ENCODE results near the gene SLC46A1.

The SLC46A1 gene

DNA sequence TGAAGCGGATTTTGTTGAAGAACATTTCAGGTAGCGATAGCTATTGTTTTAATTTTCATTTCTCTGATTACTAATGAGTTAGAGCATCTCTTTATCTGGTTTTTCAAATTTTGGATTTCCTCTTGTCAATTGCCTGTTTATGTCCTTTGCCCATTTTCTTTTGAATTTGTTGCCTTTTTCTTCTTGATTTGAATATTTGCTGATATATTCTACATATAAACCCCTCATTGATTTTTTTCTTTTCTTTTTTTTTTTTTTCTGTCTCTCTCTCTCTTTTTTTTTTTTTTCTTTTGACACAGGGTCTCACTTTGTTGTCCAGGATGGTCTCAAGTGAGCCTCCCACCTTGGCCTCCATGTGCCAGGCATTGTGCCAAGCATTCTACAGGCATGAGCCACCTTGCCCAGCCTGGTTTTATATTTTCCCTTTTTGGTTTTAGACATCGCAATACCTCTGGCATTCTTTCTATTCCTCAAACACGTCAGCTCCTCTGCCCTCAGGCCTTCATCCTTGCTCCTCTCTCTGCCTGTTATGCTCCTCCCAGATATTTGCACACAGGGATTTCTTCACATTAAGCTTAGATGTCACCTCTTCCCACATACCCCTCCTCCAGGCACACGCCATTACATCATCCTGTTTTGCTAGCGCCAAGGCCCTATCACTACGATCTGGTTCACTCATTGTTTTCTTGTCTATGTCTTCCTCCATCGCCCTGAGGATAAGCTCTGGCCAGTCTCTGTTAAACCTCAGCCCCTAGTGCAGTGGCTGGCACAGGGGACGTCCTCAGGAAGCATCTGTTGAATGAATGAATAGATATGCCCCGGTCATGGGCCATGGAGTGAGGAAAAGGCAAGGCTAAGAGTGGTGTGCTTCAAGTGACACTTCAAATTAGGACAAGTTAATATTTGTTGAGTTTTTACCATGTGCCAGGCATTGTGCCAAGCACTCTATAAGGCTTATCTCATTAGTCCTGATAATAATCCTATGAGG is 25.9 kb downstream of the SLC46A1 start:
- DNase-seq, result no peak

DNA sequence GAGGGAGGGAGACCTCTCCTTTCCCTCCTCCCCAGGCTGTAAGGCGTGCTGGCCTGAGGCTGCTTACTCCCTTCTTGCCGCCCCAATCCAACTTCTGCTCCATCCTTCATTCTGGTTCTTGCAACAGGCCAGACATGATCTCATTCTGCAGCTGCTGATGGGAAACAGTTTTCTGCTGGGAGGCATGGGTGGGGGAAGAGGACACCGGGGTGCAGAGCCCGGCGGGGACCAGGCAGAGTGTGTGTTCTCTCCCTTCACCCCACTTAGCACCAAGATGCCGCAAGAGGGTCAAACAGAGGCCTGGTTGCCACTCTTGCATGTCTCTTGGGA is 33.1 kb downstream of the SLC46A1 start:
- no peak for DNase-seq

DNA sequence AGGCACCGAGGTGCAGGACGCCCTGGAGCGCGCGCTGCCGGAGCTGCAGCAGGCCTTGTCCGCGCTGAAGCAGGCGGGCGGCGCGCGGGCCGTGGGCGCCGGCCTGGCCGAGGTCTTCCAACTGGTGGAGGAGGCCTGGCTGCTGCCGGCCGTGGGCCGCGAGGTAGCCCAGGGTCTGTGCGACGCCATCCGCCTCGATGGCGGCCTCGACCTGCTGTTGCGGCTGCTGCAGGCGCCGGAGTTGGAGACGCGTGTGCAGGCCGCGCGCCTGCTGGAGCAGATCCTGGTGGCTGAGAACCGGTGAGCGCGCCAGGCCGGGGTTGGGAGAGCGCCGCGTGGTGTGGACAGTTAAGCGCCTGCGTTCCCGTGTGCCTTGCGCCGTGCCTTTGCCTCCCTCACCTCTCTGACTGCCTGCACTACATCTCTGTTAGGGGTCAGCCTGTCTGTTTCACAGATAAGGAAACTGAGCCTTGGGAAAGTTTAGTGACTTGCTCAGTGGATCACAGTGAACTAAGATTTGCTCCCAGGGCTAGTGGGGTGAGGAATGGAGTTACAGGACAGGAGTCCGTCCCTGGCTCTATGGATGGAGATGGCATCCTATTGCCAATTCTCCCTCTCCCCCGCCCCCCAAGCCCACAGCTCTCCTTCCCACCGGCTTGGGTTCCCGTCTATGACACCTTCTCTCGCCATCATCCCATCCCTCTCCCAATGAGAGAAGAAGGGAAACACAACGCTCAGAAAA is 33.6 kb downstream of the SLC46A1 start:
- peak; percentile 28 for DNase-seq

DNA sequence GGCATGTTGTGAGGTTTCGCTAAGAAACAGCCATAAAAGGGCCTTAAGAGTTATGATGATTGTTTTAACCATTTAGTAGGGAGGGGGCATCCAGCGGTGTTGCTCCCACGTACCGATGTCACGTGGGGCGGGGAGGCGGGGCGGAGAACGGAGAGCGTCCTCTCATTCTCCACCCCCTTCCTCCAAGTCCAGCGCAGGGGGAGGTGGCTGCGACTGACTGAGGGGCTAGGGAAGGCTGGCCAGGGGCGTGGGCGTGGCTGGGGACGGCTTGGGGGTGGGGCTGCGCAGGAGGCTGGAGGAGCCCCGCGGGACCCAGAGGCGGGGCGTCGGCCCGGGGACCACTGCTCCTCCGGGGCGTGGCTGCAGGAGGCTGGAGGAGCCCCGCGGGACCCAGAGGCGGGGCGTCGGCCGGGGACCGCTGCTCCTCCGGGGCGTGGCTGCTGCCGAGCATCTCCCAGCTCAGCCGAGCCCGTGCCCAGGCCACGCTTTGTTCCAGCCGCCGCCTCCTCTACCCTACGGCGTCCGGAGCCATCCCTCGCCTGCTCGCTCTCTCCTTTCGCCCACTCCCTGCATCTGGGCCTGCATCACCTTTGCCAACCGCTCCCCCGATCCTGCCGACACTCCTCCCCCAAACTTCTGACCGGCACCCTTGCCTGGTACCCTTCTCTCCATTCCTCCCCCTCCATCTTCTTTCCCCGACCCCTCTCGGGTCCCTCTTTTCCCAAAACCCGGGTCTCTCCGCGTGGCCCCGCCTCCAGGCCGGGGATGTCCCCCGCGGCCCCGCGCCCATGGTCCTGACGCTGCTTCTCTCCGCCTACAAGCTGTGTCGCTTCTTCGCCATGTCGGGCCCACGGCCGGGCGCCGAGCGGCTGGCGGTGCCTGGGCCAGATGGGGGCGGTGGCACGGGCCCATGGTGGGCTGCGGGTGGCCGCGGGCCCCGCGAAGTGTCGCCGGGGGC is 34.5 kb downstream of the SLC46A1 start, which contains the start of gene SARM1:
Gene SARM1 (plus strand): TSS at position 450 of the 958 bp plus-strand sequence. CDS start 339 bp downstream, at position 789.
- peak; percentile 74 for DNase-seq

DNA sequence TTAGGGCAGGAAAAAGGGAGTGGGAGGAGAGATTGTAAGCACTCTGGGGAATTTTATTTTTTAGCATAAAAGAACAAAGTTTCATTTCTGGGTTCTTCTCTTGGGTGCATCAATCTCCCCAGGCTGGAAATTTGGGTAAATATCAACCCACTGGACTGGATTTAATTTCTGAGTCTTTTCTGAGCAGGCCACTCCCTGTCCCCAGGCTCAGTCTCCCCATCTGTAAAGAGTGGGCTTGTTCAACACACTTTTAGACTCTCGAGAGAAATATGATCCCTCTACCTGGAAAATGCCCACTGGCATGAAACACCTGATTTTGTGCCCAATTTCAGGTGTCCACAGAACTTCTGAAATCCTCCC is 35.3 kb downstream of the SLC46A1 start:
- DNase-seq, result no peak

DNA sequence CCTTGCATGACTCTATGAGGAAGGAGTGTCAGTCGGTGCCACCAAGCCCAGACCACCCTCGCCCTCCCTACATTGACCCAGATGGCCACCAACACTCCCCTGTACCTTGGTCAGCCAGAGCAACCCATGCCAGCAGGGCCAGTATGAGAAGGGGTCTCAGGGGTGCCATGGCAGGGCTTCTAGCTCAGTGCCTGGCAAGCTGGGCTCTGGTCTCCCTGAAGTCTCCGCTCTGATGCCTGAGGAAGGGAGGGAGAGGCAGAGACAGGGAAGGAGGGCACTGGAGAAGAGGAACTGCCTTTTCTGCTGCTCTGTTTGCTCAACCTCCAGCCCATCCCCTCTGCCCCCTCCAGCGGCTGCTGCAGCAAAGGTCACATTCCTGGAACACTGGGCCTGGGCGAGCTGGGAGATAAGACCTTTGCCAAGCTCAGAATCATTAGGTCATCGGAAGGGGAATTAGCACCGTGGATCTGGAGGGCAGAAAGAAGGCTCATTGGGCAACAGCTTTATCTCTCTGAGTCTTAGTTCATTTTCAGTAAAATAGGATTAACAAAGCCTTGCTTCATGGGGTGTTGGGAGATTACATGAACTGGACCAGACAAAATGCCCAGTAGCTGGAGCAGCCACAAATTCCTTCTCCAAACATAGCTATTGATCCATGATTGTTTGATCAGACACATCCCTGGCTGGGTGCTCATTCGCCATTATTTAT is 35.8 kb downstream of the SLC46A1 start, which contains the start of gene VTN:
Gene VTN (minus strand): TSS at position 273 of the 709 bp plus-strand sequence. CDS start 104 bp downstream, at position 169.
- no peak for DNase-seq

DNA sequence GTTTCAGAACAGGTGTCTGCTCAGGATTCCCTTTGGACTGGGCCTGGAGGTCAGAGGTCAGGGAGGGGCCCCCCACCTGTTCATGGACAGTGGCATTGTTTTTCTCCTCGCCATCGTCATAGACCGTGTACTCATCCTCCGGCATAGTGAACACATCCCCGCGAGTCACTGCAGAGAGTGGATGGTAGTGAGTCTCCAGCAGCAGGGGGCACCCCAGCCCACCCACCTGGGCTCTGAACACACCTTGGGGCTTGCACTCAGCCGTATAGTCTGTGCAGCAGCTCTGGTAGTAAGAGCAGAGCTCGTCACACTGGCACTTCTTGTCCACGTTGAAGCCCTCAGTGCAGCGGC is 36.4 kb downstream of the SLC46A1 start:
- no peak for DNase-seq

DNA sequence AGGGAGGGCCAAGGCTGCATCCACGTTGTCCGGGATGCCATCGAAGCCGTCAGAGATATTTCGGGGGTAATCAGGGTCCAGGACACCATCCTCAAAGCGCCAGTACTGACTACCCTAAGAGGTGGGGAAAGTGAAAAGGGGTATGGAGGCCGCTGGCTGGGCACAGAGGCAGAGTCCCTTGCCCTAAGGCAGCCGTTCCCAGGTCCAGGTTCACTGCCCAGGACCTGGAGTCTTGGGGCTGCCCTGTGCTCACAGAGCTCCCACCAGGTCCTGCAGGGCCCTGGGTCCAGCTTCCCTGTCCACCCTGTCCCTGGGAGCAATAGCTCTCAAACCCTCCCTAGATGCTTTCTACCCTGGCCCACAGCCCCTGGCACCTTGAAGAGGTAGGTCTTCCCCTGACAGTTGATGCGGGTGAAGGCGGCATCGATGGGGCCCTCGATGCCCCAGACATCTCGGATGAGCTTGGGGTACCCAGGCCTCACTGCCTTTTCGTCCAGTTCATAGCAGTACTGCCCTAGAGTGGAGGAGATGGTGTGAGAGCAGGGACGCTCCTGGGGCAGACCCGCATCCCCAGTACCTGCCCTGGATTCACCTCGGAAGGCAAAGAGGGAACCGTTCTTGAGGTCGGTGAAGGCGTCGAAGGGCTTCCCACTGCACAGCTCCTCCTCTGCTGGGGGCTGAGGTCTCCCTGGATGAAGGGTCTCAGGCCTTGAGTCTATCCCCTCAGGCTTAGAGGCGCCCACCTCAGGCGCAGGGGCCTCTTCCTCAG is 36.9 kb downstream of the SLC46A1 start:
- no peak for DNase-seq

DNA sequence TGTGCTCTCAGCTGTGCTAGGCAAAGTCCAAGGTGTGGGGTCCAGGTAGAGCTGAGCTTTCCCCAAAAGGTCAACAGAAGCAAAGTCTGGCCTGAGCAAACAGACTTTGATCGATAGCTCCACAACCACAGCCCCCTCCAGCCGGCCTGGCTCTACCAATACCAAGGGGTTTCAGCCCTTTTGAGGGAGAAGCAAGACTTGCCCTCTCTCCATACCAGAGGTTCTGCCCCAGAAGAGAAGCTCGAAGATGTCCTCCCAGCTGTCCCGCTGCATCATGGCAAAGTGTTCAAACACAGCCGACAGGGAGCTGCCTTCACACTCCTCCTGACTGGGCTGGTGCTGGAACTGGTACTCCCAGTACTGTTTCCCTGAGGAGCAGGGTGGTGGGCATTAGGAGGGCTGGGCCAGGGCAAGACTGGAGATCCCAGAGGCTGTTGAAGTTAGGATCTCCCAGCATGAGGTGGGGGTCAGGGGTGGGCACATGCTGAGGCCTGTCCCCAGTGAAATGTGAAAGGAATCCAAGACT is 37.6 kb downstream of the SLC46A1 start:
- no peak for DNase-seq

DNA sequence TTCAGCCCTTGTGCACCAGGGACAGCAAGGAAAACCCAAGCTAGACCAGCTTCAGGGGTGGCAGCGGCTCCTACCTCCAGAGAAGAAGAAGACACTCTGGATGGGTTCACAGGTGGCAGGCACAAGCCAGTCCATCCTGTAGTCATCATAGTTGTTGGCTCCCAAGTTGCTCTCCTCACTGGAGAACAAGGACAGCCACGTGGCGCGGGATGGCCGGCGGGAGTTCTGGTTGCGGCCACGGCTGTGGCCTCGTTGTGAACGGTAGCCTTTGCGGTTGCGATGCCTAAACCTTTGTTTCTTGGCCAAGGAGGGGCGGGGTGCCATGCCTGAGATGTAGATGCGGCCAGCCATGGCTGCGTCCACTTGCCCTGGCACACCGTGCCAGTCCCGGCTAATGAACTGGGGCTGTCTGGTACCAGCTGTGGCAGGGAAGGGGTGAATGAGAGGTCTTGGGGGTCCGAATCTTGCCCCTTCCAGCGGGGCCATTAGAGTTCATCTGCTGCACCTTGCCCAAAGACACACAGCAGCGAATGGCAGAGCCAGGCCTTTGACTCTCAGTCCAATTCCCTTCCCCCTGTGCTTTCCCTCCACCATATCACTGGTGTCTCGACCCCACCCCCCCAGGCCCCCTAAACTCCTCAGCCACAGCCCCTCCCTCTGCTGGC is 38.2 kb downstream of the SLC46A1 start:
- DNase-seq, result no peak

DNA sequence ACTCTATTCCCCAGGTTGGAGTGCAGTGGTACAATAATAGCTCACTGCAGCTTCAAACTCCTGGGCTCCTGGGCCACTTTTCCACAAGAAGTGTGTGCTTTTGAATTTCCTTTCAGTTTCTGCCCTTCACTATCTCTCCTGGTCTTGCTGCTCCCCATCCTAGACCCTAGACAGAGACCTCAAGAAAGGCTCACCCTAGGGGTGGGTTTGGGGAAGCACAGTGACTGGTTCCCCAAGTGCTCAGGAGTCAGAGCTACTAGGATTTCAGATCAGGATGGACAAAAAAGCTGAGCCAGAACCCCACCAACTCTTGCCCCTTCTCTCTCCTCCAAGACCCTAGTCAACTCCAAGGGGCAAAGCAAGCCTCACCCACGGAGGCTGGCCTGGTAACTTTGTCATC is 39.4 kb downstream of the SLC46A1 start:
- no peak for DNase-seq

DNA sequence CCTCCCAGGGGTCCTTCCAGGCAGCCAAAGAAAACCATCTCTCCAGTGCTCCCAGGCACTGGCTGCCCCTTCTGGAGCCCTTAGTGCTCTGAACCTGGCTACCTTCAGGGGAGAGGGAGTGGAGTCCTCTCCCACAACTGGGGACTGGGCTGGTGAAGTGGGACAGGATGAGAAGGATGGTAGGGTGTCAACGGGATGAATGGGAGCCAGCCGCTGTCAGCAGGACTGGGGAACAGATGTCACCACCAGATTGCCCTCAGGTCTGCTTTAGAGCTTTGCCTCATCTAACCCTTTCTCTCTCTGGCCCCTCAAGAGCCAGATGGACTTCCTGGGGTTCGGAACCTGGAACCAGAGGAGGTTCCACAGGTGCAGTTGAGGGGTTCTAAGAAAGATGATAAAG is 40.5 kb downstream of the SLC46A1 start:
- DNase-seq, result no peak

DNA sequence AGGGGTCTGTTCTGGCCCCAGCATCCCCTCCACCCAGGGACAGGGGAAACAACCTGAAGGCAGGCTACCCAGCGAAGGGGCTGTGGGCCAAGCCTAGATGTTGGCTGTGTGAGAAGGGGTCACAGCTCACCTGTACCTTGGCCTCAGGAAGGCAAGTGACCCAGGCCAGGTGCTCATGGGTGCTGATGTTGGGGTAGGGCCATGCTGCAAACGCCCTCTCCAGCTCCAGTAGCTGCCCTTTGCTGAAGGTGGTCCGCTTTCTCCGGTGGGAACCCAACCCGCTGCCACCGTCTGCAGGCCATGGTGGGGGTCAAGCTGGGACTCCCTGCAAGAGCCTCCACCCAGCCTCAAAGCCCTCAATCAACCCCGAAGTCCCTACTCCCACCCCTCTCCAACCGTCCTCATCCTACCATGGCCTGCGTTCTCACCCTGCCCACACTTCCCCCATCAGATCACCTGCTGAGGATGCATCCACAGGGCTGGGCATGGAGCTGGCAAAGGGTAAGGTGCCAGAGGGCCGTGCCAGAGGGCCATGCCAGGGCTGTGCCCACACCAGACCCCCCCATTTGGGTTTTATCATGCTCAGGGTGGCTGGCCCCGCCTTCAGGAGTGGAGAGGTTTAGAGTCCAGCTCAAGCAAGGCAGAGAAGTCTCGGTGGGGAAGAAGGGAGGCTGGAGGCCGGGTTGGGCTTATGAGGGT is 41.2 kb downstream of the SLC46A1 start, which contains the start of gene SEBOX:
Gene SEBOX (minus strand): TSS at position 535 of the 699 bp plus-strand sequence. CDS start 48 bp downstream, at position 487.
- no peak for DNase-seq

DNA sequence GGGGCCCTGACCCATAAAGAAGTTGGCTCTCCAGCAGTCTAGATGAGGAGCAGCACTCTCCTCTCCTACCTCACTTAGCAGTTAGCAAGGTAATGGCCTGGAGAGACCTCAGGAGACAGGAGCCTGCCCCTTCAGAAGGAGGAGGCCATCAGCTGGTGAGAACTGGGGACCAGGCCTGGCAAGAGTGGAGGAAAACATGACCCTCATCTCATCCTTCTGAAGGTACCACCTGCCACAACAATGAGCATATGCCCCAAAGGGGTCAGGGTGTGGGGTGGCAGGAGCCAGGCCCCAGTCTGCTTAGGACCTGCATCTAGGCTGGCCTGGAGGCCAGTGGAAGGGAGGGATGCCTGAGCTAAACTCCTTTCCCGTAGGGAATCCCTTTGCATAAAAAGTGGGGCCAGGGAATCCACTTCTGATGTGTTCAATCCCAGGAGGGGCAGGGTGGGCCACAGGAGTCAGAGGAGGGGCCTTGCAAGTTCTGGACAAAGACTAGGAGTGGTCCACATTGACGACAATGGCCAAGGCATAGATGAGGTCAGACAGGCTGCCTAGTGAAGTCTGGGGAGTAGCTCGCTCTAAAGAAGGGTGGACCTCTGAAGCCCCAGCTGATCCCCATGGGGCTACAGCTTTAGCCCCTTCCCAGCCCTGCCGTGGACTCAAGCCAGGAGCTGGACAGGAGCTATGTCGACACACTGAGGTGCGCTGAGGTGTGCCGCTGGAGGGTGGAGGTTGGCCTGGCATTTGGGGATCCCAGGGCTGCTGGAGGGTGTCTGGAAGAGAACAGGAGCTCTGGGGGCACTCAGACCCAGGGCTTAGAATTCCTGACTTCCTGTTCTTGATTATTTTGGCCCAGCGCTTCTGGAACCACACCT is 42.0 kb downstream of the SLC46A1 start:
- no peak for DNase-seq

DNA sequence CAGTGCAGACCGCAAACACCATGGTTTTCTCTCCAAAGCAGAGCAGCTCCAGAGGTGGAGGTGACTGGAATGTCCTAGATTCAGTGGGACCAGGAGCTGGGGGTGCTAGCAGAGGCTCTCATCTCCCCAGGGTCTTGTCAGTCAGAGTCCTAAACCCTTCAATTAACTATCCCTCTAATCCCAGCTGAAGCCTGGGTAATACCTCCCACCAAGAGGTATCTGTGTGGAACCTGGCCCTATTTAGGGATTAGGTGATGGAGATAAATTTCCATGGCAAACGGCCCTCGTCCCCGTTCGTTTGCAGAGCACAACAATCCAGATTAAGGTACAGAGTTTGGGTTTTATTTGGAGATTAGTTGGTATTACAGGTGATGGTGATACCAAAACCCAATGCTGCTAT is 42.8 kb downstream of the SLC46A1 start:
- DNase-seq, result no peak

DNA sequence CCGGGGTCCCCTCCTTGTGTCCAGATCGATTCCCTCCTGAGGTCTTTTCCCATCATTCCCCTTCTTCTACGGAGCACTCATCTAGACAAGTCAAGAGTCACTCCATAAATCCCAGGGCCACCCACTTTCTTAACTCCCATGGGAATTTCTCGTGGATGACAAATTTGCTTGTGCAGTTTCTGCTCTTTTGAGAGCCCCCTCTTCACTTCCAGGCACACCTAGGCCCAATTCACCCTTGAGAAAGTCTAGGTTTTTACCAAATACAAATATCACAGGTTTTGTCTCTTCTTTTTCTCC is 48.2 kb downstream of the SLC46A1 start:
- no peak for DNase-seq

DNA sequence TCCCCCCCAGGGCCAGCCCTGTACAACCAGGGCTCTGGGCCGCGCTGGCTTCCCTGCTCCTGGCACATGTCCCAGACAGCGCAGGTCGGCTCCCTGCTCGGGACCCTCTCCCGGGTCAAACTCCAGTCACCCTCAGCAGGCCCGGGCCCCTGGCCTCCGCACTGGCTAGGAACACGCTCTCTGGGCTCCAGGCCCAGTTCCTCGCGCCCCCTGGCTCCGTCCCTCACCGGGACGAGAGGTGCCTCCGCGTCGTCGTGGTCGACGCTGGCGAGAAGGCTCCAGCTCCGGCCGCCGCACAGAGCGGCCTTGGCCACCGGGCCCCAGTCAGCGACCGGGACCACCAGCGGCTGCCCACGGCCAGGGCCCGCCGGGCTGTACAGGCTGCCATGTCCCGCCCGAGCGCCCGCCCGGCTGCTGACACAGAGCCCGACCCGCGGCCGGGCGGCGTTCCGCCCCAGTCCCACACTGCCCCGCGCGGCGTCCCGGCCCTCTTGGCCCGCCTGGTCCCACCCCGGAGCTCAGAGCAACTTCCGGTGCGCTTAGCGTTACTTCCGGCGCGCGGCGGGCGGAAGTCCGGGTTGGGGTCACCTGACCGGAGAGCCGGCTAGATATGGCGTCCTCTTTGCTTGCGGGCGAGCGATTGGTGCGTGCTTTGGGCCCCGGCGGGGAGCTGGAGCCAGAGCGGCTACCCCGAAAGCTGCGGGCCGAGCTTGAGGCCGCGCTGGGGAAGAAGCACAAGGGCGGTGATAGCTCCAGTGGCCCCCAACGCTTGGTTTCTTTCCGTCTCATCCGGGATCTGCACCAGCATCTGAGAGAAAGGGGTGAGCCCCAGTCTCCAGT is 48.7 kb downstream of the SLC46A1 start, which contains the start of gene POLDIP2:
Gene POLDIP2 (minus strand): TSS at position 467 of the 840 bp plus-strand sequence. CDS start 79 bp downstream, at position 388.
- DNase-seq, result peak; percentile 96

DNA sequence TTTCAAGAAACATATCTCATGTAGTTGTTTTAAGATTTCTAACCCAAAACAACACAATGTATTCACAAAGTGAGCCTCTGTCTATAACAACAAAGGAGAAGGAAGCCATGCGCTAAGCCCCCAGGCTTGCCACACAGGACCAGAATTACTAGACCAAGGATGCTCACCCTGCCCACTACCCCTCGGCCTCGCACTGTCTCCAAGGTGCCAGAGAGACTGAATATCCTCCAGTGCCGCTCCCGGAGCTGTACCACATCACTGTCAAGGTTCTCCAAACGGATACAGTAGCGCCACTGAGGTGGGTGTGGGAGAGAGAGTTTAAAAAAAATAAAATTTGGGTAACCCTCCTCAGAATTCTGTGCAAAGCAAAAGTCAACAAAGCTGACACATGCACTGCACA is 55.7 kb downstream of the SLC46A1 start:
- no peak for DNase-seq

Measured in RPMI8226 (cell line).